ENCODE measurements around the gene DNASE1L2.

The DNASE1L2 gene

DNA sequence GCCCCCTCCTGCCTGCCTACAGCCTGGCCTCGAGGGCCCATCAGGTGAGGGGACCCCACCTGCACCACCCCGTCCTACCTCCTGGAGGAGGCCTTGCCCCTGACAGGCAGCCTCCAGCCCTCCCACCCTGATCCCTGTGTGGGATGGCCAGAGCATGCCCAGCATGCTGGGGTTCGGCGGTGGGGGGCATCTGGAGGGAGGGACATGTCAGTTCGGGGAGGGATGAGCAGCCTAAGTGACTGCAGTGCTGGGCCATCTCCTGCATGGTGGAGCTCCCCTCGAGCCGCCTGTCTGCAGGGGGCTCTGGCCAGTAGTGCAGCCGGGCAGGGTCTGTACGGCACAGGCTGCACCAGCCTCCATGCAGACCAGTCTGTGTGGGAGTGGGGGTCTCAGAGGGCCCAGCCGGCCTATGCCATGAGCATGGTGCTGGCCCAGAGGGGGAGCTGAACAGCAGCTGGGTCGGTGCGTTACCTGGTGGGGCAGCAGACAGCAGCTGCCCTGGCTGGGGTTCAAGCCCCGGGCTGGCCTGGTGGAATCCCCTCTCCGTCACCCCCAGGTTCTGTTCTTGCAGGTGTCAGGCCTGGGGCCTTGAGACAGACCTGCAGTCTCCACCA is 35.7 kb downstream of the DNASE1L2 start:
- DNase-seq, result no peak

DNA sequence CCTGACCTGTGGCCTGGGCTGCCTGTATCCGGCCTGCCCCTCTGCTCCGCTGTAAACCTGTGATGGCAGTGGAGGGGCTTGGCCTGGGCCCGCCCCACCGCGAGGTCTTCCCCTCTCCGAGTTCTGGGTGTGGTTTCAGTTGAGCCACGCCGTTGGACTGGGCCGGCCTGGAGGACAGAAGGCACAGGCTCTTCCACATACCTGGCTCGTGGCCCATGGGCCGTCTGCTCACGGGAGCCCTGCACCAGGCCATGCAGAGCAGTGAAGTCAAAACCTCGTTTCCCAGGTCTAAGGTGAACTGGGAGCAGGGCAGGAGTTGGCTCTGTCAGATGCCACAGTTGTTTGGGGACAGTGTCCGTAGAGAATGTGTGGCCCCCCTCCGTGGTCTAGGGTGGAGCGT is 37.2 kb downstream of the DNASE1L2 start:
- no peak for DNase-seq

- DNase-seq, result no peak
Measured at GRCh38 chr16:2273931-2274330, 37.7 kb downstream of the DNASE1L2 start.

DNA sequence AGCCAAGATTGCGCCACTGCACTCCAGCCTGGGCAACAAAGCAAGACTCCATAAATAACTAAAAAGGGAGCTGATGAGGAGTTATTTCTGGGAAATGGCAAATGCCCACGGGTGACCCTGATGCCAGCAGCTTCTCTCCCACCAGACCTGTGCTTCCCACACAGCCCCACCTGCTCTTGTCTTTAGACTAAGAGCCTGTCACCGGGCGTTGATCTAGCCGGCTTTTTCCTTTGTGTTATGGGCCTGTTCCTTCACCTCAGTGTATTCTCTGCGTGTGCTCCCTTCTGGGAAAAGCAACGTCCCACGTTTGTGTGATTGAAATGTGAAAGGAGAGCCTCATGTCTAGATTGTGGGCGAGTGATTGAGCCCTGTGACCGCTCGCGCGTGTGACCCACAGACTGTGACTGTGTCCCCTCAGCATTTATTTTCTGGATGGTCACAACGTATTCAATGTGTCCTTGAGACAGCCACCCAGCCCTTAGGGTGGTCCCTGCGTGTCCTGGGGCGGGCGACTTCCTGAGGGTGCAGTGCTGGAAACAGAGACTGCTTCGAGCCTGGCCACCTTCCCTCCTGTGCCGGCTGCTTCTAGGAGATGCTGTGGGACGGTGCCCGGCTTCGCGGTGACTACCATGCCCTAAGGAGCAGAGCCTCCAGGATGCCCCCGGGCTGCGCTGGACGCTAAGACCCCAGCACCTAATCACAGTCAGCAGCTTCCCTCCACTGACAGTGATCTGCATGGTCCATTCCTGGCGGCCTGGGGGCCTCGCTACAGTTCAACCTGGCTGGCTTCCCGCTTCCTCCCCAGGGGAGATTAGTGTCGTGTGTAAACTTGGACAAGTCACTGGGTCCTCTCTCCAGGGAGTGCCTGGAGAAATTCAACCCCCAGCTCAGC is 39.5 kb downstream of the DNASE1L2 start:
- DNase-seq, result no peak

GRCh38 chr16:2276368-2277195 is 40.3 kb downstream of the DNASE1L2 start:
- DNase-seq, result no peak

DNA sequence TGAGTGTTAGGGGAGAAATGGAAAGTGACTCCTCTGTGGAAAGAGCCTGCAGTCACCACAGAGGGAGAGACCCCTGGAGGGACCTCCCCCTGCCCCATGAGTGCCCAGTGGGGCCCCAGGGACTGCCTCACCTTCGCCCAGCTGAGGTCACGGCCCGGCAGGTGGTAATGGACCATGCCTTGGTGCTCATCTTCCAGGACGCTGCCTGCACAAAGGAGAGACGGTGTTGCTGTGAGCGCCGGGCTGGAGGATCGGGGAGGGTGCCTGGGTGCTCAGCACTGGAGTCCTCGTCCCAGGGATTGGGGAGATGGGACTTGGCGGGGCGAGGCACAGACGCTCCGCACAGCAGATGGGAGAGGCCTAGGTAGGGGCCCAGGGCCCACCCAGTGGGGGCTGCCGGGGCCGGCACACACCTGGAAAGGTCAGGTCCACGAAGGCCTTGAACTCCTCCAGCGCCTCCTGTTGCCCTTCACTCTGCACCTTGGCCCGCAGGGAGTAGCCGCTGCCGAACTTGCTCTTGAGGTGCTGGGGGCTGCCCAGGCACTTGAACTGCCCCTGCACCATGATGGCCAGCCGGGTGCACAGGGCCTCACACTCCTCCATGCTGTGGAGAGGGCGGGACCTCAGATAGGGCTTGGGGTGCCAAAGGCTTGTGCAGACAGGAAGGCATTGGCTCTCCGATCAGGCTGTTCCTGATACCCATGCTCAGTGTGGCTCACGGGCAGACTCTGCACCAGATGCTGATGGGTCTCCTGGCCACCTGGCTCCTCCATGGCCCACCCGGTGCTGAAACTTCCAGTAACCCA is 41.4 kb downstream of the DNASE1L2 start:
- DNase-seq, result no peak

GRCh38 chr16:2278272-2278608 is 42.0 kb downstream of the DNASE1L2 start:
- no peak for DNase-seq

DNA sequence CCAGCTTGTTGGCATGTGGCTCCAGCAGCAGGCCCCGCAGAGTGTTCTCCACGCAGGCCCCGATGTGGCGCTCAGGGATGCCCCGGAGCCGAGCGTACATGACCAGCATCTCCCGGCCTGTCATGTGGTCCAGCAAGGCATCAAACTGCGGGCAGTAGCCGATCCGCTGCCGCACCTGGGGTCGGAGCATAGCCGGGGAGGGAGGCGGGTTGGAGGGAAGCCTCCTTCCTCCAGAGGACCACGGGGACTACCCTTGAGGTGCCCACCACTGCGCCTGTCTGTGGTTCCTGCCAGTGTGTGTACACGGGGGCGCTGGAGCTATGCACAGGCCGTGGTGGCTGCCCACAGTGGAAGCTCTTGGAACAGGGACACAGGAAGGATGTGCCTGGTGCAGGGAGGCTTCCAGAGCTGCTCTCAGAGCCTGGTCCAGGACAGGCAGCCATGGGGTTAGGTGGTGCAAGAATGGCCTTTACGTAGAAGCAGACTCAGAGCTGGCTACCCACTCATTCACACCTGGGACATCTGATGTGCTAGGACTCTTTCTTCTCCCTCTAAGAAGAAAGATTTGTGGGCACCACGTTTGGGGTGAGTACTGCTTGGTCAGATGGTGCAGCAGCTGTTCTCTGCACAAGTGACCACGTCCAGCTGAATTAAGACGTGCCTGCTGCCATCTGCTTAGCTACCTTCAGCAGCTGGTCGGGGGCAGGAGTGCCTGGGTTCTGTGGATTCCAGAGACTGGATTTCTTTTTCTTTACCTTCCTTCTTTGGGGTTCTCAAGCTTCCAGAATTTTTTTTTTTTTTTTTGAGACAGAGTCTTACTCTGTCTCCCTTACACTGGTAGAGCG is 42.9 kb downstream of the DNASE1L2 start:
- DNase-seq, result no peak

DNA sequence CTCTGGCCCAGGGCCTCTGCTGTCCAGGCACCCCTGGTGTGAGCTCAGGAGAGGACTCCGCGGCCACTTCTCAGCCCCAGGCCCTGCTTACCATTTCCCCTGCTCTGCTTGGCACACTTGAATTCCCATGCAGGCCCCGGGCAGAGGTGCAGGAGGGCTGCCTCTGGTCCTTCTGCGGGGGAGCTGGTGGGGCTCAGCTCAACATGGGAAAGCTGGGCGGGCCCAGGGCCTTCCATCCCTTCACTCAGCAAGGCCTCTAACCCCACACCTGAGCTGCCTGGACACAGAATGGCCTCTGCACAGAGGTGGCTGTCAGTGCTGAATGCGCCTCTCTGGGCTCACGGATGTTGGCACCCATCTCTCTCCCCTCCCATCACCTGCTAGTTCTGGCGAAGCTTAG is 44.2 kb downstream of the DNASE1L2 start:
- no peak for DNase-seq

DNA sequence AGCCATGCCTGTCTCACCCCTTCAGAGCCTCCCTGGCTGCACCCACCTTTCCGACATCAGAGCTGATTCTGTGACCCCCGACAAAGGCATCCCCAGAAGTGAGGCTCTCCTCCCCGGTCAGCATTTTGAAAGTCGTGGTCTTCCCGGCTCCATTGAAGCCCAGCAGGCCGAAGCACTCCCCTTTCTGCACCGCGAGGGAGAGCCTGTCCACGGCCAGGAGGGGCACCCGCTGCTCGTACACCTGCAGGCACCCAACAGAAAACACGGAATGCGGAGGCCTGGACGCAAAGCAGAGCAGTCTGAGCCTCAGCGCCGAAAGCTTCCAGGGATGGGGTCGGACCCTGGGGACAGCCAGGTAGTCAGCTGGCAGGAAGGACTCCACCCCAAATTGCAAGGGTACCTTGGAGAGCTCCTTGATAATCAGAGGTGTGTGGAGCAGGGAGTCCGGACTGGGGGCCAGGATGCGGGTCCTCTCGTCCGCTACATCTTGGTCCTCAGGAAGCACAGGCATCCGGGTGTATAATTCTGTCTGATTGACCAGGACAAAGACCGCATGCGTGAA is 44.8 kb downstream of the DNASE1L2 start:
- DNase-seq, result no peak

DNA sequence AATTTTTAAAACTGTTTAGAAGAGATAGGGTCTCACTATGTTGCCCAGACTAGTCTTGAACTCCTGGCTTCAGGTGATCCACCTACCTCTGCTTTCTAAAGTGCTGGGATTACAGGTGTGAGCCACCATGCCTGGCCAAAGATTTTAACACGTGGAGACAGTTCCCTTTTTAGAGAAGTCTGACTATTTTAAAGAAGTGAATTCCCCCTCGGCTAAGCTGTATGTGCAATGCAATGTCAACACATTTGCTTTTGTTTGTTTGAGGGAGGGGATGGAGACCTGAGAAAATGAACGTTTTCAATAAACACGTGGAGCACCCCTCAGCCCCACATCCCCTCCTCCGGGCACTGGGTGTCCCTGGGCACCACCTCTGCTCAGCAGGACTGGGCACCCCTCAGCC is 46.0 kb downstream of the DNASE1L2 start:
- no peak for DNase-seq

- no peak for DNase-seq
Measured at GRCh38 chr16:2282866-2283555, 46.8 kb downstream of the DNASE1L2 start.

GRCh38 chr16:2284001-2284770 is 47.9 kb downstream of the DNASE1L2 start:
- no peak for DNase-seq

- no peak for DNase-seq
Measured at GRCh38 chr16:2284797-2285576, 48.7 kb downstream of the DNASE1L2 start.

- DNase-seq, result no peak
Measured at GRCh38 chr16:2285731-2286191, 49.5 kb downstream of the DNASE1L2 start.

DNA sequence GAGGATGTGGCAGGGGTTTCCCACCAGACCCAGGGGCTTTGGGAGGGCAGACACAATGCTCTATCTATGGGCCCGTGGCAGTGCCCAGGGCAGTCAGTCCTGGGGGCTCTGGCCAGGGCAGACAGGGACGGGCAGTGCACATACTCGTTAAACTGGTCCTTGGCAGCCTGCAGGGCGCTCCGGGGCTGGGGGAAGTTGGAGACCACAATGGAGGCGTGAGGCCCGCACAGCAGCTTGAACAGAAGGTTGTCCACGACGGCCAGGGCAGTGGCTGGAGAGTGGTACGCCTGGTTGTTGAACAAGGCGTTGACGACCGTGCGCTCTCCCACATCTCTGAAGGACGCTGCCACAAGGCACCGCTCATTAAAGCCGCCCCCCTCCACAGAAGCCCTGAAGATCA is 50.3 kb downstream of the DNASE1L2 start:
- no peak for DNase-seq

DNA sequence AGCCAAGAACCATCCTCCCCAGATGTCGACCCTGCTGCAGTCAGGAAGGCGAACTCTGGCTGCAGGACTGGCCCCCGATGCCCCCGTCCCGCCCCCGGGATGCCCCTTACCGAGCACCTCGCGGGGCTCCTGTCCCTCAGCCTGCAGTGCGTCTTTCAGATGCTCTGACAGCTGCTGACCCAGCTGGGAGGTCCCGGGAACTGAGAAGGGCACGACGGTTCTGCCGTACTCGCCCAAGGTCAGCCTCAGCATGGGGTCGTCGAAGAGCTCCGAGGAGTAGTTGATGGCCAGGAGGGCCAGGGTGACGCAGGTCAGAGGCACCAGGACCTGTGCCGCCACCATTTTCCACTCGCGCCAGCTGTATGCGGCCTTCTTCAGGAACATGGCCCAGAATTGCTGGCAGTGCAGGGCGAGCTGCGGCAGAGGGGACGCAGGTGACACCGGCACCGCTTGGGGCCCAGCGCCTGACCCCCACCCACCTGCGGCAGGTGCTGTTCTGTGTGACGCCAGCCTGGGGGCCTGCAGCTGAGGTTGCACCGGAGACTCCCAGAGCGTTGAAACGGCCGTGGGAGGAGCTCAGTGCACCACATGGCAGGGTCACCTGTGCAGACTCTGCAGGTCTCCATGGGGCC is 51.8 kb downstream of the DNASE1L2 start:
- DNase-seq, result no peak

Measured in fibroblast of skin of right quadriceps (primary cell).